Spleen (tissue), 11 donors: ENCODE results near the gene C10orf53. TPM values are rescaled to one million over a fixed set of nuclear protein-coding genes. Genes with fewer than 3 reads are reported as not detected.

Experiments used
- DNase-seq: peaks from one replicate; pipeline ENCODE4 v3.0.0-alpha.2; 2020
- H3K27ac ChIP-seq, 8 donors: fragments of 200-600 bp; sonication (generic) in 7 of 8; 1 replicate in 4 of 8; 2 replicates in 4 of 8; pipeline versions ENCODE4 v1.5.0 to v1.8.0; 2016 to 2021; ENCODE audit warnings: inconsistent platforms in 4 of 8, mild to moderate bottlenecking in 4 of 8, moderate library complexity in 1 of 8
- H3K27me3 ChIP-seq, 7 donors: fragments of 200-600 bp; sonication (generic) in 6 of 7; replicated peaks in 1 of 7; 1 replicate in 4 of 7; 2 replicates in 3 of 7; pipeline versions ENCODE4 v1.5.0 to v1.8.0; 2016 to 2021; ENCODE audit warnings: inconsistent platforms in 3 of 7, mild to moderate bottlenecking in 1 of 7
- H3K36me3 ChIP-seq, 6 donors: fragments of 200-600 bp; sonication (generic) in 5 of 6; 1 replicate in 4 of 6; 2 replicates in 2 of 6; pipeline versions ENCODE4 v1.5.0 to v1.8.0; 2016 to 2021; ENCODE audit warnings: inconsistent platforms in 2 of 6
- H3K4me1 ChIP-seq, 6 donors: fragments of 200-600 bp; sonication (generic) in 5 of 6; 1 replicate in 3 of 6; 2 replicates in 3 of 6; pipeline versions ENCODE4 v1.5.0 to v1.8.0; 2016 to 2021; ENCODE audit warnings: inconsistent platforms in 3 of 6
- H3K4me3 ChIP-seq, 8 donors: fragments of 200-600 bp; sonication (generic) in 7 of 8; 1 replicate in 4 of 8; 2 replicates in 4 of 8; pipeline versions ENCODE4 v1.5.0 to v1.8.0; 2016 to 2021; ENCODE audit warnings: inconsistent platforms in 4 of 8, mild to moderate bottlenecking in 4 of 8, moderate library complexity in 2 of 8
- H3K9me3 ChIP-seq, 8 donors: fragments of 200-600 bp; sonication (generic) in 7 of 8; 1 replicate in 4 of 8; 2 replicates in 4 of 8; pipeline versions ENCODE4 v1.5.0 to v1.8.0; 2016 to 2021; ENCODE audit warnings: inconsistent platforms in 4 of 8
- CTCF ChIP-seq, 11 experiments: fragments of 200-600 bp in 7 of 11; fragments of 450-650 bp in 4 of 11; sonication (generic) in 4 of 11; IDR thresholded peaks in 8 of 11; conservative IDR thresholded peaks in 3 of 11; 1 replicate in 7 of 11; 2 replicates in 4 of 11; pipeline versions ENCODE4 v1.4.0 to v1.8.0; 2016 to 2021; ENCODE audit warnings: antibody characterized with exemption in 11 of 11, inconsistent platforms in 4 of 11, mild to moderate bottlenecking in 1 of 11
- POLR2A ChIP-seq, 3 donors: fragments of 450-650 bp; IDR thresholded peaks; one replicate each; pipeline ENCODE4 v1.5.1; 2017; ENCODE audit warnings: antibody characterized with exemption in 3 of 3, mild to moderate bottlenecking in 1 of 3
- POLR2AphosphoS5 ChIP-seq, 3 donors: sonication (generic); formaldehyde crosslinking; IDR thresholded peaks; one replicate each; pipeline ENCODE4 v1.5.1; 2017; ENCODE audit warnings: antibody characterized with exemption in 3 of 3
- WGBS, 5 donors: extraction: QIAGEN DNeasy Blood & Tissue Kit in 3 of 5; methylation state at CpG; one replicate each; pipeline versions ENCODE4 v1.1.5 to v1.1.7; 2013 to 2018; 5-methylcytosine and 5-hydroxymethylcytosine counted together
- intact Hi-C: fragments of 100-400 bp; cut with DNase I; formaldehyde crosslinking; loops from one replicate; pipeline ENCODE4 v1.15.0; 2023; ENCODE audit warnings: low total_unique reads
- polyA plus RNA-seq, 3 donors: library from polyadenylated mRNA; stranded (reverse); fragments of 200-250 nt; gene quantifications; one replicate each; pipeline ENCODE4 v1.2.1, GENCODE V29; 2013
- total RNA-seq, 7 donors: library from RNA; depleted of rRNA in 3 of 7; stranded (reverse); fragments of >200 nt in 3 of 7; fragmentation: NEBNext Ultra II Directional in 4 of 7; extraction: Animal tissue kit (Norgen Biotek cat#: 25700) in 4 of 7; gene quantifications; one replicate each; pipeline versions ENCODE4 v1.1.0 to v1.2.1, GENCODE V29; 2016 to 2021
- donor health status: healthy with polysubstance abuse.
- donor health status: DM: no; HTN: no; CAD: no; lungs with moderate emphysema.
- donor health status: DM: no; HTN: no; CAD: no.
- donor health status: Bipolar disorder and iron deficiency.
- donor health status: healthy.
- donor health status: DM: no; HTN: no; CAD: no.
- donor health status: DM: yes; HTN: yes; CAD: no.

C10orf53 gene
- total and polyA plus RNA-seq, 10 donors: not detected

- no peak overlapping the region for H3K27ac ChIP-seq
- intact Hi-C loops: no loop called here
- TF ChIP-seq POLR2A (IDR thresholded peaks at IDR 0.05) (no peak), CTCF (IDR thresholded peaks at IDR 0.05 in 8 of 11, conservative IDR thresholded peaks at IDR 0.05 in 3 of 11) (no peak), POLR2AphosphoS5 (IDR thresholded peaks at IDR 0.05) (no peak)
- WGBS, 5 donors: 78 to 88% (median 84%) methylated on average over 8 to 13 of the region's 13 CpGs
- H3K9me3 ChIP-seq: no peaks in the 10 kb centered on the region
- no peaks in the 10 kb centered on the region for H3K36me3 ChIP-seq
- H3K4me1 ChIP-seq: no peaks in the 10 kb centered on the region
- peak; percentile 61 for DNase-seq
- H3K4me3 ChIP-seq: no peak overlapping the region
- H3K27me3 ChIP-seq: peaks cover 0 to 26% (median 0%) of the 10 kb centered on the region in 7 donors
These were observed 65.6 kb downstream of the C10orf53 start for GRCh38 chr10:49744924-49745605.

GRCh38 chr10:49745756-49746155, 66.3 kb downstream of the C10orf53 start:
- WGBS, 5 donors: 88 to 96% (median 95%) methylated on average over 11 to 12 of the region's 12 CpGs
- H3K4me1 ChIP-seq: no peaks in the 10 kb centered on the region
- TF ChIP-seq POLR2A (IDR thresholded peaks at IDR 0.05): no peak
- TF ChIP-seq POLR2AphosphoS5 (IDR thresholded peaks at IDR 0.05): no peak
- no peak for TF ChIP-seq CTCF (IDR thresholded peaks at IDR 0.05 in 8 of 11, conservative IDR thresholded peaks at IDR 0.05 in 3 of 11)
- no peak overlapping the region for H3K27ac ChIP-seq
- H3K36me3 ChIP-seq: no peaks in the 10 kb centered on the region
- H3K9me3 ChIP-seq: no peaks in the 10 kb centered on the region
- peaks cover 0 to 28% (median 0%) of the 10 kb centered on the region in 7 donors for H3K27me3 ChIP-seq
- intact Hi-C loops: no loop called here
- DNase-seq: peak; percentile 41
- no peak overlapping the region for H3K4me3 ChIP-seq

DNA sequence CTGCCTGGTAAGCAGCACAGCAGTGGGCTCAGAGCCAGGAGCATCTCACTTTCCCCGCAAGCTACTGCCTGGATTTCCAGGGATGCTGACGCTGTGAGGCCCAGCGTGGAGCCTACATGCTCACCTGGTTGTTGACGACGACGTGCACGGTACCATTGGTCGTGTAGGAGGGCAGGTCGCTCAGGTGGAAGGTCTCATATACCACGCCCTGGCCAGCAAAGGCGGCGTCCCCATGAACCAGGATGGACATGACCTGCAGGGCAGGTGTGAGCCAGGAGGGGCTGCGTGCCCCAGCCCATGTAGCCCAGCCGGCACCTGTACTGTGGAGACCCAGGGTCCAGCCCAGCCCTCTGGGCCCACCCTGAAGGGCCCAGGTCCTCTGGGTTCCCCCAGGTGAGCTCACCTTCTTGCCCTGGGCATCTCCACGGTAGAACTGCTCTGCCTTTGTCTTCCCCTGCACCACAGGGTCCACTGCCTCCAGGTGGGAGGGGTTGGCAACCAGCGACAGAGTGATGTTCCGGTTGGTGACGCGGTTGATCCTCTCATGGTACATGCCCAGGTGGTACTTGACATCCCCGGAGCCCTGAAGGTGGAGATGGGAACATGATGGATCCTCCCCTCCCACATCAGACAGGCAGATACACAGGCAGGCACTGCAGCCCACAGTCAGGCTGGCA, 67.3 kb downstream of the C10orf53 start:
- no peaks in the 10 kb centered on the region for H3K9me3 ChIP-seq
- H3K4me3 ChIP-seq: no peak overlapping the region
- 91 to 96% (median 95%) methylated on average over 15 to 20 of the region's 20 CpGs for WGBS, 5 donors
- peak; percentile 67 for DNase-seq
- peaks cover 0 to 37% (median 0%) of the 10 kb centered on the region in 7 donors for H3K27me3 ChIP-seq
- intact Hi-C loops: no loop called here
- H3K27ac ChIP-seq: no peak overlapping the region
- H3K36me3 ChIP-seq: no peaks in the 10 kb centered on the region
- TF ChIP-seq CTCF (IDR thresholded peaks at IDR 0.05 in 8 of 11, conservative IDR thresholded peaks at IDR 0.05 in 3 of 11) (no peak), POLR2A (IDR thresholded peaks at IDR 0.05) (no peak), POLR2AphosphoS5 (IDR thresholded peaks at IDR 0.05) (no peak)
- no peaks in the 10 kb centered on the region for H3K4me1 ChIP-seq

Other genes with a start within 250 kb of the C10orf53 start
- gene ERCC6, start 140.5 kb upstream of the C10orf53 start, total RNA-seq: 10 to 100 TPM; 20.0 to 32.7 (median 26.5) TPM
- gene ERCC6, start 140.5 kb upstream of the C10orf53 start, polyA plus RNA-seq: 1 to 10 TPM; 2.7 to 3.9 (median 3.8) TPM
- not detected for gene SLC18A3, start 69.3 kb upstream of the C10orf53 start, total RNA-seq
- not detected for gene SLC18A3, start 69.3 kb upstream of the C10orf53 start, polyA plus RNA-seq
- not detected for gene CHAT, start 65.6 kb upstream of the C10orf53 start, total RNA-seq
- gene CHAT, start 65.6 kb upstream of the C10orf53 start, polyA plus RNA-seq: not detected
- 1 to 10 TPM in 1 of 7 donors, under 1 TPM in 4, not detected in 2; 0.09 to 1.6 (median 0.19) TPM for gene OGDHL, start 82.7 kb downstream of the C10orf53 start, total RNA-seq
- gene OGDHL, start 82.7 kb downstream of the C10orf53 start, polyA plus RNA-seq: under 1 TPM; 0.11 to 0.45 (median 0.20) TPM